GM19467 (cell line): ENCODE results near the gene STX10.
"Not testable (repeated sequence)": the region's sequence is repeated elsewhere in the genome, so short reads cannot be mapped to it uniquely, and the experiment has no call there.

Source experiments
- ATAC-seq: cut with Tn5 transposase; IDR thresholded peaks from one replicate; pipeline ENCODE4 v1.9.1; 2021; ENCODE audit warnings: mild to moderate bottlenecking, moderate library complexity; ENCODE audit not compliant: unreplicated experiment

The STX10 gene

DNA sequence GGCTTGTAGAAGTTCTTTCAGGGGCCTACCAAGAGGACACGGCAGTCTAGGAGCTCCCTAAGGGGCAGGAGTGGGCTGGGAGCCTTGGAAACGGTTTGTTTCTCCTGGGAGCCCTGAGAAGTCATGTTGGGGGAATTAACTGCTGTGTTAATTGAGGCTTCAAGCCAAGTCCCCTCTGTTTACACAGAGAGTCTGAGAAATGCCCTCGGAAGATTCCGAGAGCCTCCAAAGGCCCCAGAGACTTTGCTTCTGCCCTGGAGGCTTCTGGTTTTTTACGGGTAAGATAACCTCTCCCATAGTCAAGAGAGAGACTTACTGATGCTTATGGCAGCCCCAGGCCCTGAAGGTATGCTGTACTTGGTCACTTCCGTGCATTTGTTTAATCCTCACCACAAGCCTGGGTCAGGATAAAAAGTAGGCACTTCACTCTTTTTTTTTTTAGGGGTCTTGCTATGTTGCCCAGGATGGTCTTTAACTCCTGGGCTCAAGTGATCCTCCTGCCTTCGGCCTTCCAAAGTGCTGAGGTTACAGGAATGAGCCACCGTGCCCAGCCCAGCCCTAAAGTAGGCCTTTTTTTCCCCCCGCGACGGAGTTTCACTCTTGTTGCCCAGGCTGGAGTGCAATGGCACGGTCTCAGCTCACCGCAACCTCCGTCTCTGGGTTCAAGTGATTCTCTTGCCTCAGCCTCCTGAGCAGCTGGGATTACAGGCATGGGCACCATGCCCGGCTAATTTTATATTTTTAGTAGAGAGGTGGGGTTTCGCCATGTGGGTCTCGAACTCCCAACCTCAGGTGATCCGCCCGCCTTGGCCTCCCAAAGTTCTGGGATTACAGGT, 15.2 kb upstream of the STX10 start:
- no peak for ATAC-seq

DNA sequence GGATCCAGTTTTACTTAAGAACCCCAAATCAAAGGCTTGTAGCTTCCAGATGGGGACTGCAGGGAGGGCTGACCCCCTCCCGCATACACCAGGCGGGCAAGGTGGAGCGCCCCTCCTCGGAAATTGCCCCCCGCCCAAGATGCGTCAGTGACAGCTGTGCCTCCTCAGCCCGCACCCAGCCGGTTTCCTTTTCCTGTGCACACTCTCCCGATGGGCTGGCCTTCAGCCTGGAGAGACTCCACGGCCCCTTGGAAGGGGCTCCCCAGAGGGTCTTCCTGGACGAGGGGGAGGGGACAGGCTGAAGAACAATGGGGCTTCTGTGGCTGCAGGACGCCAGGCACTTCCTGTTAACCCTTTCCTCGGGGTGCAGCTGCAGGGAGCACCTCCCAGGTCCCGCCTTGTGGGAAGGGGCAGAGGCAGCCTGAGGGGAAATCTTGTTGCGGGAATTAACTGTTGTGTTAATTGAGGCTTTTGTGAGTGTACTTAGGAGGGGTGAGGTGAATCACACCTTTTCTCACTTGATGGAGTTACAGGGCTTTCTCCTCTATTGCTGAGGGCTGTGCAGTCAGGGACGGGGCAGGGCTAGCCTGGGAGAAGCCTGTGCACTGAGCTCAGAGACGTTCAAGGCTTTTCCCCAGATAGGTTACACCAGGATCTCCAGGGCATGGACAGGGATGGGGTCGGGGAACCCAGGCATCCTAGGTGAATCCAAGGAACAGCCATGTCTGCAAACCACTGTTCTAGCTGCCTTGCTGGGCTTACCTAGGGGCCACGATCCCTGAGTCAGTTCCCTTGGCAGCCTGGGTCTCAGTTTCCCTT, 14.4 kb upstream of the STX10 start:
- no peak for ATAC-seq

DNA sequence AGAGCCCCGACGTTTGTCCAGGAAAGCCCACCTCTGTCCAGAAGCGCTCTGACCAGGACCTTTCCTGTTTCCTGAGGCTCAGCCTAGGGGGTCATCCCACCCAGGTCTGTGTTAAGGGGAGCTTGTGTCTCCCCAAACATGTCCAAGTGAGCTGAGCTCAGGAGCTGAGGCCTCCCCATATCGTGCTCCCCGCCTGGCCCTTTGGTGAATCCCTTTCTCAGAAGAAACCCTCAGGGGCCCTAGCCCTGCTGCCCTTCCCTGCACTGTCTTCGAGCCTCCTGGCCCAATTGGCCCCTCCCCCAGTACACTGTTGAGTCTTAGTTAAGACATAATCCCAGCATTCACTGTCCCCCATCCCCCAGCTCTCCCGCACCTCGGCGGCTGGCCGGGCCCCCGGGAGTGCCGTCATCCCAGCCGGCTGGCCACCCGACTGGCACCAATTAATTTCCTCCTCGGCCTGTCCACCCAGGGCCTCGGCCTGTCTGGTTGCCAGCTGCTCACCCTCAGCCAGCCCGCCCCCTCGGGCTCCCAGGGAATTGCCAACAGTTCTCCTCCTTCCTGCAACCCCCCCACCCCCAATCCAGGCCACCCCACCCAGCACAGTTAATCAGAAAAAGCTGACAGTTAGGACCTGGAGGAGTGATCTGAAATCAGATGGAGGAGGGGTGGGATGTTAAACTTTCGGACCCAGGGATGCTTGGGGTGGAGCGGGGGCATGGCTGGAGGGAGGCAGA, 13.6 kb upstream of the STX10 start:
- no peak for ATAC-seq

DNA sequence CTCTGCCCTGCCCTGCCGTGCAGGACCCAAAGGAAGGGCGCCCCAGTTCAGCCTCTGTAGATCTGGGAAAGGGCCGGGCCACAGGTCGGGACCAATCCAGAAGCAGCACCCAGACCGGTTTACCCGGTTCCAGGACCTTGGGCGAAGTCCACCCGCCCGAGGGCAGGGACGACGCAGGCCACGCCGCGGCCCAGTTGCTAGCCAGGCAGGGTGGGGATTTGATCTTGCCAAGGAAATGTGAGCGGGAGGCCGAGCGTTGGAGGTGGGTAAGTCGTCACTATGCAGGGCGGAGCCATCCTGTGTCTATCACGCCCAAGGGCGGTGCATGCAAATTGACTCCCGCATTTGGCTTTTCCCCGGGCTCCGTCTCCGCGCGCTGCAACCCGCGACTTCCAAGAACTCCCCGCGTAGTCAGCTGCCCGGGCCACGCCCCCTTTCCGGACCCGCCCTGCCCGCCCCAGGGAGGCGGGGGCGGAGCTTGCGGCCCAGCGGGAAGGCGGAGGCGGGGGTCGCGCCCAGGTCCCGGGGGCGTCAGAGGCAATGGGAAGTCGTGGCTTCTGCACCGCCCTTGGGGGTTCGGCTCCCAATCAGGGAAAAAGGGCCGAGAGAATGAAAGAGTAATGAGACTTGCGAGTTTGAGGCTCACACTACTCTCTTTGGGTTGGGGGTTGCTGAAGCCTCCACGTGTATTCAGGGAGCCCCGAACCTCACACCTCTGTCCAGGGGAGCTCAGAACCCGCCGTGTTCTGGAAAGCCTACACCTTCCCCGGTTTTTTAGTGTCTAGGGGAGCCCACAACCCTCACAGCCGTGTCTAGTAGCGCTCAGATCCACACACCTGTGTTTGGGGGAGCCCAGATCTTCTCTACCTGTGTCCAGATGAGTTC, 12.8 kb upstream of the STX10 start:
- ATAC-seq = no peak

DNA sequence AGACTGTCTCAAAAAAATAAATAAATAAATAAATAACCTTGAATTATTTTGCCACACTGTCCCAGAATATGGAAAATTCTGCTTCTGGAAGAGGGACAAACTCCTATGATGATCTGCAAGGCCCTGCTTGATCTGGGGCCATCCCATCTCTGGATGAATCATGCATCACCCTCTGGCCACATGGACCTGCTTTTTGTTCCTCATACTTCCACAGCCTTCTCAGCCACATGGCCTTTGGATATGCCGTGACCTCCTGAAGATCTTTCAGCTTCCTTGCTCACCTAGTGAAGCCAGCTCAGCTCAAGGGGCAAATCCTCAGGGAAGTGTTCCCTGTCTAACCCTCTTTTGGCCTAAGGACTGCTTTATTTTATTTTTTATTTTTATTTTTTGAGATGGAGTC, 10.4 kb upstream of the STX10 start:
- no peak for ATAC-seq

DNA sequence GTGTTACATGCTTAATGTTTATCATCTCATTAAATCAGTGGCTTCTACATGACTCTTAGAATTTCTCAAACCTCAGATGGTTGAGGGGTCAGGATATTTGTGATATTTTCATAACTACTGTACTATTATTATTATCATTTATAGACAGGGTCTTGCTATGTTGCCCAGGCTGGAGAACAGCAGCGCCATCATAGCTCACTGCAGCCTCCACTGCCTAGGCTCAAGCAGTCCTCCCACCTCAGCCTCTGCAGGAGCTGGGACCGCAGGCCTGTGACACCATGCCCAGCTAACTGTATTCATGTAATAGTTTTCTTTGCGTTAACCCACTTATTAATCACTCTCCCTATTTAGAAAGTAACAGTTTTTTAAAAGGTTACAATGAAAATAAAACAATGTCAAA, 9.5 kb upstream of the STX10 start:
- no peak for ATAC-seq

DNA sequence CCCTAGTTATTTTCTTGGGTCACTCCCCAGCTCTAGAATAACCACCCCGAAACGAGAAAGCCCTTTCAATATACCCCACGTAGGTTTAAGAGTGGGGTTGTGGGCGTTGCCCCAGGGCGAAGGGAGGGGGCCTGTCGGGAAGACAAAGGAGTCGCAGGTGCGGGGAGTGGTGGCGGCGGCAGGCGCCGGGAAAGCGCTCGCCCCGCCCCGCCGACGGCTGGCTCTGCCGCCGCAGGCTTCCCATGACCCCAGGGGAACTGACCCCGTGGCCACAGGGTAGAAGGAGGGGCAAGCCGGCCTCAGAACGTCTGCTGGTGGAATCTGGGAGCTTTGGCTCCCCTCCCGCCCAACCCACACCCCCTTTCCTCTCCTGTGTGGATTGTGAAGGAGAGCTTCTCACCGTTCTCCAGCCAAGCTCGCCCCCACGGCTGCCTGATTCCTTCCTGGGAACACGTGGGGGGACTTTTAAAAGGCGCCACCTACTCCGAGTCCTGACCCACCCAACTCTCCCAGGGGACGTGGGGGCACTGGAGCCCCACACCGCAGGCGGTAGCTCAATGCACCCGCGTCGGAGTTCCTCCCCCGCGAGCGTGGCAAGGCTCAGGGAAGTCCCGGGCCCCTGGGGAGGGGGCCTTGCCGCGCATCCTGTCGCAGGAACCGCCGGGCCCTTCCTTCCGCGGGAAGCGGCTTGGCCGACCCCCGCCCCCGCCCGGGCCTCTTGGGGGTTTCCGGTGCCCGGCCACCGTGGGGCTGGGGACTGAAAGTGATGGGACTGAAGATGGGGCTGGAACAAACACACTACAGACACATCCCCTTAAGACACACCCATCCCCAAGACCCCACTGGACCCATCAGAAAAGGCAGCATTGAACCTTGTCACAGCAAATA, 5.5 kb upstream of the STX10 start:
- ATAC-seq = no peak

DNA sequence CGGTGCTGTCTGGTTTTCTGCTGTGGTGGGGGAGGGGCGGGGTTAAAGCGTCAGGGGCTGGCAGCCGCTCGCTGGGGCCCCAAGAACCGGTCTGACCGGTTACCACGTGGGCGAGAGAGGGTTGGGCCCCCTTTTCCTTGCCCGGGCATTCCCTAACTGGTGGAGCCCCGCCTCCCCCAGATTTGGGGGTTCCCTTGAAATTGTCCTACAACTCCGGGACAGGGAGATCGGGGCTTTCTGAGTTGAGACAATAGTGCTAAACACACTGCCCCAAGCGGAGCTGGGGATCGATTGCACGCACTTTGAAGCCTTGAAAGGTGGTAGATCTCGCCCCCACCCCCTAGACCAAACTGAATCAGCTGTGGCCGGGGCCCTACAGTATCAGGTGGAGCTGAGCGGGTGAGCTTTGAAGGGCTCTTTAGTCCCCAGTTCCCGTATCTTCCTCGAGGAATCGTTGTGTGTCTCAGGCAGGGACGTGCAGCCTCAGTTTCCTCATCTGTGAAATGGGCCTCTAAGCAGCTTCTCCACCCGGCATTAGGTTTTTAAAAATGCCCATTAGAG, 4.8 kb upstream of the STX10 start:
- ATAC-seq = no peak

DNA sequence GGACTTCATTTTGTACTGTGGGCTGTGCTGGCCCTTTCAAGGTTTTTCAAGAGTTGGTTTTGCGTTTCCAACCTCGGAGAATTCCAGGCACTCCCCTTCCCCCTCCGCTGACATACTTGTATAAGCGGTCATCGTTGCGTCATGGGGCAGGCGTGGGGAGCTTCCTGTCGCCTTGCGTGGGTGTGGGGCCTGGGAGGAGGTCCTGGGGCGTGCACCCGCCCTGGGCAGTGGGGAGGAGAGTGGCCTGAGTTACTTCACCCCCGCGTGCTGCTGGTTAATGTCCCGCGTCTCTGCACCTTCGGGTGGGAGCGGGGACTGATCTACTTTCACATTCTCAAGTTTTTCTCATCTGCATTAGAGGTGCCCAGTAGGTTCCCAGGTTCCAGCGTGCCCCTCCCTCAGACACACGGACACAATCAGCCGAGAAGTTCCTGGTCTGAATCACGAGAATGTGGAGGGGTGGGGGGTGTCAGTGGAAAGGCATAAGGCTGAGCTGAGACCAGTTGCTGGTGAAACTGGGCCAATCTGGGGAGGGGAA, 4.1 kb upstream of the STX10 start:
- ATAC-seq = no peak

DNA sequence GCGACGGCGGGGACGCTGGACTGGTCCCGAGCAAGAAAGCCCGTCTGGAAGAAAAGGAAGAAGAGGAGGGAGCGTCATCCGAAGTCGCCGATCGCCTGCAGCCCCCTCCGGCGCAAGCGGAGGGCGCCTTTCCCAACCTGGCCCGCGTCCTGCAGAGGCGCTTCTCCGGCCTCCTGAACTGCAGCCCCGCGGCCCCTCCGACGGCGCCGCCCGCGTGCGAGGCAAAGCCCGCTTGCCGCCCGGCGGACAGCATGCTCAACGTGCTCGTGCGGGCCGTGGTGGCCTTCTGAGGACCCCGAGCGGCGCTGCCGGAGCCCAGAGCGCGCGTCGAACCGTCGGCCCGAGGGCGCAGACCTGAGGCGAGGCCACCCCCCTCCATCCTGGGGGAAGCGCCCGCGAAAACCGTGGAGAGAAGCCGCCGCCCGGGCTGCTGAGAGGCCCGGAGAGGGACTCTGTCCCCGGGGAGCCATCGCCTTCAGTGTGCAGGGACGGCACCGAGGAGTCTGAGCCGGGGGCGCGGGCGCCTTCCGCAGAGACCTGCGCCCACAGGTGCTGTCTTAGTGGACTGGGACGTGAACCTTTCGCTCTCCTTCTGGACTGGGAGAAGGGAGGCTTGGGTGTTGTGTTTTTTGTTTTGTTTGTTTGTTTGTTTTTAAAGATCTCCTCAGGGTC, 3.5 kb upstream of the STX10 start:
- ATAC-seq = no peak

DNA sequence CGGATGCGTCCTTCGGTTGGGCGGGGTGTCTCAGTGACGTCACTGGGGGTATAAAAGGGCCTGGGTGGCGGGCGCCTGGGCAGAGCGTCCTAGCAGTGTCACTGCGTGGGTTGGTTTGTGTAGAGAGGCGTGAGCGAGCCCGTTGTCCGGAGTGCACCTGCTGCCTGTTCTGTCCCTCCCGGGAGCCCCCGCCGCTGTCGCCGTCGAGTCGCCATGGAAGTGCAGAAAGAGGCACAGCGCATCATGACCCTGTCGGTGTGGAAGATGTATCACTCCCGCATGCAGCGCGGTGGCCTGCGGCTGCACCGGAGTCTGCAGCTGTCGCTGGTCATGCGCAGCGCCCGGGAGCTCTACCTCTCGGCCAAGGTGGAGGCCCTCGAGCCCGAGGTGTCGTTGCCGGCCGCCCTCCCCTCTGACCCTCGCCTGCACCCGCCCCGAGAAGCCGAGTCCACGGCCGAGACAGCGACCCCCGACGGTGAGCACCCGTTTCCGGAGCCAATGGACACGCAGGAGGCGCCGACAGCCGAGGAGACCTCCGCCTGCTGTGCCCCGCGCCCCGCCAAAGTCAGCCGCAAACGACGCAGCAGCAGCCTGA, 2.9 kb upstream of the STX10 start:
- ATAC-seq = no peak

DNA sequence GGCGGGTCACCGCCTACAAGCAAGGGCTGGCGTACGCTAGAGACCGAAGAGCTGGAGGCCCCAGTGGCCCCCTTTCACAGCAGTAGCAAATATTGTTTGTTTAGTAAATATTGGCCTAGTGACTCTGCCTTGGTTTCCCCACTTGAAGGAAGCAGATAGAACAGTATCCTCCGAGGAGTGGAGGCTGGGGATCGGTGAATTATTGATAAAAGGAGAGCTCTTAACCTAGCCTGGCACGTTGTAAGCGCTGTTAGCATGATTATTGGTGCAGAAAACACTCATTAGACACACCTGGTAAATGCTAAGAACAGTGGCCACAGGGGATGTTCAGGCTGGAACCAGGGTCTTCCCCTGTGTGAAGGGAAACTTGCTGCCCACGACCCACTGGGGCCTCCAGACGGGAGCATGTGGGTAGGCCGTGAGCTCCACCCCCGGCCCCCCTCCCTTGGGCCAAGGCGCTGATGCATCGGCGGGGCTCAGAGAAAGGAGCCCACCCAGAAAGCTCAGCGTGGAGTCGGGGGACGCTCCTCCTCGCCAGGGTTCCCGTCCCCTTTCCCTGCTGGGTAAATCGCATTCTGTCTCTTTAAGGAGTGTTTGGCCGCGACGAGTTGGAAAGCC, 2.3 kb upstream of the STX10 start:
- ATAC-seq = no peak

DNA sequence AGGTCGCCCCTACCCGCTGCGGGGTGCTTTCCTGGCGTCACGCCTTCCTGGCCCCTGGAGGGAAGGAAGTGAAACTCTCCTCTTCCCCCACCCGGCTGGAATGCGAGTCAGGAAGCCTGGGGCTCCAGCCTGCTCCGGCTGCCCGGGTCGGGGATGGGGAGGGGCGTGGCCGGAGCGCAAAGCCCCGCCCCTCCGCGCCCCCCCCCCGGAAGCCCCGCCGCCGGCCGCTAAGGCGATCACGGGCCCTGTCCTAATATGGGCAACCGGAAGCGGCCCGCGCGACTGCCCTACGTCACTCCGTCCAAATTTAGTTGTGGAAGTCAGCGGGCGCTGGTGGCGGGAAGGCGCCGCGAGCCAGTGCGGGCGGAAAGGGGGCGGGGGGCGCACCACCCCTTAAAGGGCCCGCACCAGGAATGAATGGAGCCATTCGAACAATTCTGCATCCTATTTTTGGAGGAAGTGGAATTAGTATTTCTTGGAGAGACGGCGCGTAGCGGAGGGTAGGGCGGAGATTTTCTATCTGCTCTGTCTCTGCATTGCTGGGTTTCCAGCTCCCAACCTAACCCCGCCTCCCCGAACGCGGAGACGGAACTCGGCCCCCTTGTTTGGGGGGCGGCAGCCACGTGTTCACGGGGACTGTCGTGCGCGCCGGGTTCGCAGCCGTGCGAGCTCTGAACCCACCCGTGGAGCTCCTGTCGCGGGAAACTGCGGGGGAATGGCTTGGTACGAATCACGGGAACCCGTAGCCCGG, 1.6 kb upstream of the STX10 start:
- ATAC-seq = no peak

DNA sequence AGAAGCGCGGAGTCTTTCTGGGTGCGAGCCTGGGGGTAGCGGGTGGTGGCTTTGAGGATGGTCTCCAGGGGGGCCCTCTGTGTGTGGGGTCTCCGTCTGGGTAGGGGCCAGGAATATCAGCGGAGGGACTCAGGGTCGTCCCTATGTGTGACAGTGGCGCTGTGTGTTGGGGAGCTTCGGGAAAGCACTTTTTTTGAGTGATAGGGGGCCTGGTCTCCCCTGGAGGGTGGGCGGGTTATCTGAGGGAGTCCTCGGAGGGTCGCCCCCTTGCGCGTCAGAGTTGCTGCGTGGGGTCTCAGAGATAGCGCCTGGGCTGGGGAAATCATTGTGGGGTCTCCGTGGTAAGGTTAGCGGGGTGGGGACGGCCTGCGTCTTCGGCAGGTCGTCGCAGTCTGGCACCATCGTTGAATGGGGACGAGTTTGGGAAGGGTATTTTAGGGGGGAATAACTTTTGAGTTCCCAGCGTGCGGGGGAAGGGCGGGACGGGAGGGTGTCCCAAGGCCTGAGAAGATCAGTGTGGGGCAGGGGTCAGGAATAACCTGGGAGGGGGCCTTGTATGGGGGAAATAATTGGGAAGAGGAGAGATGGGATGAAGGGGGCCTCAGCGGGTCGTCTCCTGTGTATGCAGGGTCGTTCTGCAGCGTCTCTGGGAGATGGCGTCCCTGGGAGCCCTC, 893 bp upstream of the STX10 start:
- no peak for ATAC-seq

DNA sequence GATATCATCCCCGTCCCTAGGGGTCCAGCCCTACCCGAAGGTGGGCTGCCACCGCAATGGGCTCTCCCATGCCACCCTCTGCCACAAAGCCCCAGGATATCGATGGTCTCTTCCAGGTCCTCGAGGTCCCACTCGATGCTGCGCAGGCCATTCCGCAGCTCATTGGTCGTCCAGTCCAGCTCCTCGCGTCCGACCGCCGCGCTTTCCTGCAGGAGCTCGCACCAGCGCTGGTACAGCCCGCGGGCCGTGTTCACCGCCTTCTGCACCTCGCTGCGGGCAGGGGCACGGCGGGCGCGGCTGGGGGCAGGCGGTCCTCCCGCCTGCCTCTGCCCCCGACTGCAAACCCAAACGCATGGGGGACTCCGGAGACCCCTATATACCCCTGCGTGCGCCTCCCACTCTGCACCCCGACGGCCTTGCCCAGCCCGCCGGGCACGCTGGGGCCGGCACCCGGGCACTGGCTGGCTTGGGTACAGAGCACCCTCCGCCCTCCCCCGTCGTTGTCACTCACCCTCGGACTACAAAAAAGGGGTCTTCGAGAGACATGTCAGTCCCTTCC, 468 bp downstream of the STX10 start:
- no peak for ATAC-seq

DNA sequence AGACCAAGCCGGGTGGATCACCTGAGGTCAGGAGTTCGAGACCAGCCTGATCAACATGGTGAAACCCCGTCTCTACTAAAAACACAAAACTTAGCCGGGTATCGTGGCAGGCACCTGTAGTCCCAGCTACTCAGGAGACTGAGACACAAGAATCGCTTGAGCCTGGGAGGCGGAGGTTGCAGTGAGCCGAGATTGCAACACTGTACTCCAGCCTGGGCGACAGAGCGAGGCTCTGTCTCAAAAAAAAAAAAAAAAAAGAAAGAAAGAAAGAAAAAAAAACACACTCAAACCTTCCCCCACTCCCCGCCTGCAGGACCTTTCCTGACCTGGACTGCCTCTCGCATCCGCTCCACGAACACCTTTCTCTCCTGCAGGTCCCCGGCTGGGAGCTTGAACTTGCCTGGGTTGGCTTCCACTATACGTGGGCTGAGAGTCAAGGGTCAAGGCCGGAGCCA, 975 bp downstream of the STX10 start:
- ATAC-seq = not testable (repeated sequence)
